ENCODE results near the gene FAM237B. TPM values are rescaled to one million over a fixed set of nuclear protein-coding genes. Genes with fewer than 3 reads are reported as not detected.

Gene FAM237B
- total RNA-seq, 2 donors from 2014 or later = not detected

DNA sequence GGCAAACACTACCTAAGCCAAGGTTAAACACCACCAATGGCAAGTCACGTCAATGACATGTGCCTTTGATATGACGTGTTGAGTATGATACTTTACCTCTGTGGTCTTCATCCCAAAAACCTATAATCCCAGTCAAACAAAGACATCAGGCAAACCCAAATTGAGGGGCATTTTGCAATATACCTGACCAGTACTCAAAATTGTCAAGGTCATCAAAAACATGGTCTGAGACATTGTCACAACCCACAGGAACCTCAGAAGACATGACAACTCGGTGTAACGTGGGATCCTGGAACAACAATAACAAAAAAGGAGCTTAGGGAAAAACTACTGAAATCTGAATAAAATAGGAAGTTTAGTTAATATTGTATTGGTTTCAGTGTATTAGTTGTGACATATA, 7.2 kb downstream of the FAM237B start:
- no peak for ATAC-seq
- Histone ChIP-seq H3K4me1 (no peaks in the 10 kb centered on the region), H3K36me3 (replicated peaks in 1 of 2; ENCODE audit: insufficient read depth in 1 of 2, low read depth in 2 of 2) (no peaks in the 10 kb centered on the region), H3K27me3 (peaks cover 0 to 4% of the 10 kb centered on the region in 2 donors), H3K27ac (no peak overlapping the region), H3K9me3 (no peaks in the 10 kb centered on the region), H3K4me3 (no peak overlapping the region)
- 56 to 65% methylated on average over 4 of the region's 4 CpGs for WGBS, 2 donors
- no peak for DNase-seq
- TF ChIP-seq, protein P1, sequence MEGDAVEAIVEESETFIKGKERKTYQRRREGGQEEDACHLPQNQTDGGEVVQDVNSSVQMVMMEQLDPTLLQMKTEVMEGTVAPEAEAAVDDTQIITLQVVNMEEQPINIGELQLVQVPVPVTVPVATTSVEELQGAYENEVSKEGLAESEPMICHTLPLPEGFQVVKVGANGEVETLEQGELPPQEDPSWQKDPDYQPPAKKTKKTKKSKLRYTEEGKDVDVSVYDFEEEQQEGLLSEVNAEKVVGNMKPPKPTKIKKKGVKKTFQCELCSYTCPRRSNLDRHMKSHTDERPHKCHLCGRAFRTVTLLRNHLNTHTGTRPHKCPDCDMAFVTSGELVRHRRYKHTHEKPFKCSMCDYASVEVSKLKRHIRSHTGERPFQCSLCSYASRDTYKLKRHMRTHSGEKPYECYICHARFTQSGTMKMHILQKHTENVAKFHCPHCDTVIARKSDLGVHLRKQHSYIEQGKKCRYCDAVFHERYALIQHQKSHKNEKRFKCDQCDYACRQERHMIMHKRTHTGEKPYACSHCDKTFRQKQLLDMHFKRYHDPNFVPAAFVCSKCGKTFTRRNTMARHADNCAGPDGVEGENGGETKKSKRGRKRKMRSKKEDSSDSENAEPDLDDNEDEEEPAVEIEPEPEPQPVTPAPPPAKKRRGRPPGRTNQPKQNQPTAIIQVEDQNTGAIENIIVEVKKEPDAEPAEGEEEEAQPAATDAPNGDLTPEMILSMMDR (IDR thresholded peaks at IDR 0.05) = no peak
- no peak for TF ChIP-seq POLR2A (IDR thresholded peaks at IDR 0.05)
- intact Hi-C loops (cut with DNase I) = no loop called here

DNA sequence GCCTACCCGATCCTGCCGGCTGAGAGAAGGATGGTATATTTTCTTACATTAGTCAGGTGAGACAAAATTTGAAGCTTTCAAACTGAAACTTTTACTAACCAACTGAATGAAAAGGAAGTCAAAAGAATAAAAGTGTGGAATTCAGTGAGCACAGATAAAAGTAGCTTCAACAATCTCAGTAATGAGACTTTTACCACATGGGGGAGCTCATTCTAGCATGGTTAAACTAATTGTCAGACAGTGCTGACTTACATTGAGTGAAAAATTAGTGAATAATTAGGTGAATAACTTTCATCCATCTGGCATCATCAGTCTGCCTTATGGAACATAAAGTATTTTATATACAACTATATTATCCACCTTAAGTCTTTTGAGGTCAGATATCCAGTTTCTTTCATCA, 8.4 kb downstream of the FAM237B start:
- no peak overlapping the region for H3K4me3 ChIP-seq
- 77 to 80% methylated on average over 2 of the region's 2 CpGs for WGBS, 2 donors

DNA sequence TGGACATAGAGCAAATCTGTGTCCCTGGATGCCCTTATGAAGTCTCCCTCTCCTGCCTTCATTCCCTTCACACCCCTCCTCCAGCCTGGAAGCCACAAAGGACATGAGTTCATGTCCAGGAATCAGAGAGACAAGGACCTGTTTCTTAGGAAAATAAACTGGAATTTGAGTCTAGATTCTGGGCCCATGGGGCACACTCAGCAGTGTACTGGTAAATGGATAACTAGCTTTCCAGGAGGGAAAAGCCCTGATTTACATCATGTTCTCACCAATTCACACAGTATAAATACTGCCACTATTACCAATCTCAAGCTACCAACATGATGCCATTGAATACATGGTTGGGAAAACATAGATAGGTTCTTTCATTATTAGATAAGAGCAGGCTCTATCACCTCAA, 9.9 kb downstream of the FAM237B start:
- H3K36me3 ChIP-seq (replicated peaks in 1 of 2; ENCODE audit: insufficient read depth in 1 of 2, low read depth in 2 of 2) = no peaks in the 10 kb centered on the region
- H3K9me3 ChIP-seq = no peaks in the 10 kb centered on the region
- no peak overlapping the region for H3K27ac ChIP-seq
- no peak overlapping the region for H3K4me3 ChIP-seq
- no peak for DNase-seq
- intact Hi-C loops (cut with DNase I) = no loop called here
- TF ChIP-seq, protein P1 (IDR thresholded peaks at IDR 0.05) = no peak
- TF ChIP-seq POLR2A (IDR thresholded peaks at IDR 0.05) = no peak
- no peak for ATAC-seq
- H3K4me1 ChIP-seq = no peaks in the 10 kb centered on the region
- no peaks in the 10 kb centered on the region for H3K27me3 ChIP-seq

More for the DNA sequence above, 8.4 kb downstream of the FAM237B start:
- H3K27ac ChIP-seq = no peak overlapping the region
- no peak for ATAC-seq
- intact Hi-C loops (cut with DNase I) = no loop called here
- no peaks in the 10 kb centered on the region for H3K36me3 ChIP-seq (replicated peaks in 1 of 2; ENCODE audit: insufficient read depth in 1 of 2, low read depth in 2 of 2)
- no peak for DNase-seq
- TF ChIP-seq POLR2A (IDR thresholded peaks at IDR 0.05) = no peak
- TF ChIP-seq, protein P1 (IDR thresholded peaks at IDR 0.05) = peak in 2 of 7 experiments; percentile 8 to 15
- no peaks in the 10 kb centered on the region for H3K27me3 ChIP-seq
- no peaks in the 10 kb centered on the region for H3K4me1 ChIP-seq
- H3K9me3 ChIP-seq = no peaks in the 10 kb centered on the region

DNA sequence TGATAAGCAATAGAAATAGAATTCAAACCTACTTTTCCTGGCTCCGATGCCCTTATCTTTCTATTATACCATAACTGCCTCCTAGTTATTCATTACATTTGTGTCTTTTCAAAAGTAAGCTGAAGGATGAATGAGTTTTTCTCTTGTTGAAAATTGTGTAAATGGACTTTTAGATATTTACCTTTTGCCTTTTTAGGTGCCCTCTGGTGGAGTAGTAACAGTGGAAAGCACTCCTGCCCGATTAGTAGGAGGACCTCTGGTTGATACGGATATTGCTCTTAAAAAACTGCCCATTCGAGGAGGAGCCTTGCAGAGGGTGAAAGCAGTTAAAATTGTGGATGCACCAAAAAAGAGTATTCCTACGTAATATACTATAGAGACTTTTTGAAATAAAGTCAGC, 11.2 kb downstream of the FAM237B start:
- no peak for ATAC-seq
- intact Hi-C loops (cut with DNase I) = no loop called here
- no peaks in the 10 kb centered on the region for H3K27me3 ChIP-seq
- 76 to 77% methylated on average over 5 of the region's 5 CpGs for WGBS, 2 donors
- no peak for TF ChIP-seq POLR2A (IDR thresholded peaks at IDR 0.05)
- TF ChIP-seq, protein P1 (IDR thresholded peaks at IDR 0.05) = no peak
- H3K27ac ChIP-seq = no peak overlapping the region
- H3K9me3 ChIP-seq = no peaks in the 10 kb centered on the region
- H3K36me3 ChIP-seq (replicated peaks in 1 of 2; ENCODE audit: insufficient read depth in 1 of 2, low read depth in 2 of 2) = no peaks in the 10 kb centered on the region
- H3K4me1 ChIP-seq = no peaks in the 10 kb centered on the region
- no peak overlapping the region for H3K4me3 ChIP-seq
- no peak for DNase-seq

DNA sequence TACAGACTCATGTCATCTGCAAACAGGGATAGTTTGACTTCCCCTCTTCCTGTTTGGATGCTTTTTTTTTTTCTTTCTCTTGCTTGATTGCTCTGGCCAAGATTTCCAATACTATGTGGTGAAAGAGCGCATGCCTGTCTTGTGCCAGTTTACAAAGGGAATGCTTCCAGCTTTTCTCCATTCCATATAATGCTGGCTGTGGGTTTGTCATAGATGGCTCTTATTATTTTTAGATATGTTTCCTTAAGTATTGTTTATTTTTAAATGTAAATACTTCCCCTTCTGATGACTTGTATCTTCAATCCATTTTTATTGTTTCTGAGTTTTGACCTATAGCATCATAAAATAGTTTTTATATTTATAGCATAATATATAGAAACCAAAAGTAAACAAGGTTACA, 17.9 kb downstream of the FAM237B start:
- WGBS, 2 donors = 89 to 95% methylated on average over 1 of the region's 1 CpG
- Histone ChIP-seq H3K27ac (no peak overlapping the region), H3K27me3 (no peaks in the 10 kb centered on the region), H3K36me3 (replicated peaks in 1 of 2; ENCODE audit: insufficient read depth in 1 of 2, low read depth in 2 of 2) (no peaks in the 10 kb centered on the region), H3K4me3 (no peak overlapping the region), H3K9me3 (no peaks in the 10 kb centered on the region), H3K4me1 (no peaks in the 10 kb centered on the region)
- intact Hi-C loops (cut with DNase I) = no loop called here
- DNase-seq = no peak
- TF ChIP-seq, protein P1 (IDR thresholded peaks at IDR 0.05) = no peak
- TF ChIP-seq POLR2A (IDR thresholded peaks at IDR 0.05) = no peak
- ATAC-seq = no peak
